ENCODE data around the gene PEAR1. TPM values are rescaled to one million over a fixed set of nuclear protein-coding genes. Genes with fewer than 3 reads are reported as not detected.

Gene PEAR1
- total RNA-seq, 4 donors from 2014 or later = 4.9 to 17.3 (median 7.0) TPM

DNA sequence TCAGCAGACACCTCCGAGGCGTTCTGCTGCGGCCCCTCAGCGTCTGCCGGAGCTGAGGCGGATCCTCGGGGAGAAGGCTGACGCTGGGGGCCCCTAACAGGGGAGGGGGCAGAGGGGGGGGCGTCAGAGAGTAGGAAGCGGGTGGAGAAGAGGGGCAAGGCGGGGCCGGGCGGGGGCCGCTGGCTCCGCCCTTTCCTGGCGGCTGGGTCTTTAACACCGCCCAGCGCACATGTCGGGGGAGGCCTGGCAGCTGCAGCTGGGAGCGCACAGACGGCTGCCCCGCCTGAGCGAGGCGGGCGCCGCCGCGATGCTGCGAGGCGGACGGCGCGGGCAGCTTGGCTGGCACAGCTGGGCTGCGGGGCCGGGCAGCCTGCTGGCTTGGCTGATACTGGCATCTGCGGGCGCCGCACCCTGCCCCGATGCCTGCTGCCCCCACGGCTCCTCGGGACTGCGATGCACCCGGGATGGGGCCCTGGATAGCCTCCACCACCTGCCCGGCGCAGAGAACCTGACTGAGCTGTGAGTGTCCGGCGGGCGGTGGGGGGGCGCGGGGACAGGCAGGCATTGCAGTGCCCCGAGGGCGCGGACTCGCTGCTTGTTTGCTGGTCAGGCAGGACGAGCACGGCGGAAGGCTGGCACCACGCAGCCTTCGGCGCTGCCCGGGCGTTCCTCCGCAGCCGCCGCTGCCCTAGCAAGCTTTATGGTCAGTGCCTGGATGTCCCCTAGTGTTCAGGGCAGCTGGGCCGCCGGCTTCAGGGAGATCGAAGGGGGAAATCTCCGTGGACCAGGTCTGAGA lies 32.7 kb upstream of the PEAR1 start, which contains the start of gene NTRK1:
Gene NTRK1 (plus strand): TSS at position 238 of the 796 bp plus-strand sequence. CDS start 70 bp downstream, at position 308.
- TF ChIP-seq POLR2A (IDR thresholded peaks at IDR 0.05) = no peak
- TF ChIP-seq, protein P1, sequence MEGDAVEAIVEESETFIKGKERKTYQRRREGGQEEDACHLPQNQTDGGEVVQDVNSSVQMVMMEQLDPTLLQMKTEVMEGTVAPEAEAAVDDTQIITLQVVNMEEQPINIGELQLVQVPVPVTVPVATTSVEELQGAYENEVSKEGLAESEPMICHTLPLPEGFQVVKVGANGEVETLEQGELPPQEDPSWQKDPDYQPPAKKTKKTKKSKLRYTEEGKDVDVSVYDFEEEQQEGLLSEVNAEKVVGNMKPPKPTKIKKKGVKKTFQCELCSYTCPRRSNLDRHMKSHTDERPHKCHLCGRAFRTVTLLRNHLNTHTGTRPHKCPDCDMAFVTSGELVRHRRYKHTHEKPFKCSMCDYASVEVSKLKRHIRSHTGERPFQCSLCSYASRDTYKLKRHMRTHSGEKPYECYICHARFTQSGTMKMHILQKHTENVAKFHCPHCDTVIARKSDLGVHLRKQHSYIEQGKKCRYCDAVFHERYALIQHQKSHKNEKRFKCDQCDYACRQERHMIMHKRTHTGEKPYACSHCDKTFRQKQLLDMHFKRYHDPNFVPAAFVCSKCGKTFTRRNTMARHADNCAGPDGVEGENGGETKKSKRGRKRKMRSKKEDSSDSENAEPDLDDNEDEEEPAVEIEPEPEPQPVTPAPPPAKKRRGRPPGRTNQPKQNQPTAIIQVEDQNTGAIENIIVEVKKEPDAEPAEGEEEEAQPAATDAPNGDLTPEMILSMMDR (IDR thresholded peaks at IDR 0.05) = no peak
- H3K36me3 ChIP-seq = no peaks in the 10 kb centered on the region
- no peak within 1 kb of the TSS for H3K27ac ChIP-seq
- peak within 1 kb of the TSS; percentile 14 to 43 (median 40) for H3K4me3 ChIP-seq
- DNase-seq = peak in 2 of 3 donors; percentile 22 to 66
- H3K9me3 ChIP-seq = no peaks in the 10 kb centered on the region
- H3K27me3 ChIP-seq = peaks cover 0 to 20% of the 10 kb centered on the region in 2 donors
- peaks cover 0 to 26% (median 17%) of the 10 kb centered on the region in 4 donors for H3K4me1 ChIP-seq

DNA sequence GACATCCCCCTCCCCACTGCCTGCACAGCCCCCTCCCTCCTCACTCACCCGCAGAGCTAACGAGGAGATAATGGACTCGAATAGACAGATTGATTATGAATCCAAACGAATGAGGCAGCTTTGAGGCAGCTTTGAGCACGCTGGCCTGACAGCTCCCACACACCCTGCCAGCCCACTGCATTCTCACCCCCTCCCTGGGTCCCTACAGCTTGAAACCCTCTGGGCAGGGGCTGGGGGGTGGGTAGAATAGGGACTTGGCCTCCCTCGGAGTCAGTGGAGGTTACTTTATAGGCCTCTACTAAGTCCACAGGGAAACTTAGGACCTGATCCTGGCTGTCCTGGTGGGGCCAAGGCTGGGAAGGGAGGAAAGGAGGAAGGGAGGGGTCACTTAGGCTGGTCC lies 30.9 kb upstream of the PEAR1 start:
- no peak for DNase-seq
- H3K27me3 ChIP-seq = peaks cover 0 to 20% of the 10 kb centered on the region in 2 donors
- no peaks in the 10 kb centered on the region for H3K36me3 ChIP-seq
- no peak overlapping the region for H3K4me3 ChIP-seq
- no peak for TF ChIP-seq POLR2A (IDR thresholded peaks at IDR 0.05)
- TF ChIP-seq, protein P1 (IDR thresholded peaks at IDR 0.05) = no peak
- H3K4me1 ChIP-seq = peaks cover 0 to 26% (median 17%) of the 10 kb centered on the region in 4 donors
- no peak overlapping the region for H3K27ac ChIP-seq
- no peaks in the 10 kb centered on the region for H3K9me3 ChIP-seq

DNA sequence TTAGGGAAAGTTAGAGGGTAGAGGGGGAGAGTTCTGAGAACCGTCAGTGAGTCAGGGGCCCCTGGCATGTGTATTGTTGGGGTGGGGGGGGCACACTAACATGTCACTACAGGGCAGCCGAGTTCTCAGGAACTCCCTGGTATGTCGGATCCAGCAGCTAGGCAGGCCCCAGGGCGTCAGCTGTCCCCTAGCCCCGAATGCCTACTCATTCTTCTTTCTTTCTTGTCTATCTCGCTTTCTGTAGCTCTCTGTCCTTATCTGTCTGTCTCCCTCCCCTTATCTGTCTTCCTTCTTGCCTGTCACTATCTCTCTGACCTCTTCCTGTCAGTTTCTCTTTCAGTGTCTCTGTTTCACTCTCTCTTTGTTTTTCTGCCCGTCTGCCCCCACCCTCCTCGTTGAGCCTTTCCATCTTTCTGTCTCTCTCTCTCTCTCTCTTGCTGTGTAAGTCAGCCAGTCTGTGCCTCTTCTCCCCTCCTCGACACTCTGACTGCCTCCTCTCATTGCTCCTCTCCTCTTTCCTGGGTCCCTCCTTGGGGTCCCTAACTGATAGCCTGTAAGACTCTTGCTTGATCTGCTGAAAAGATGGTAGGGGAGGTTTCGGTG lies 30.4 kb upstream of the PEAR1 start:
- H3K27me3 ChIP-seq = peaks cover 0 to 20% of the 10 kb centered on the region in 2 donors
- TF ChIP-seq, protein P1 (IDR thresholded peaks at IDR 0.05) = no peak
- no peak for TF ChIP-seq POLR2A (IDR thresholded peaks at IDR 0.05)
- no peak for DNase-seq
- peaks cover 0 to 26% (median 17%) of the 10 kb centered on the region in 4 donors for H3K4me1 ChIP-seq
- no peak overlapping the region for H3K27ac ChIP-seq
- H3K4me3 ChIP-seq = no peak overlapping the region
- no peaks in the 10 kb centered on the region for H3K36me3 ChIP-seq
- no peaks in the 10 kb centered on the region for H3K9me3 ChIP-seq

DNA sequence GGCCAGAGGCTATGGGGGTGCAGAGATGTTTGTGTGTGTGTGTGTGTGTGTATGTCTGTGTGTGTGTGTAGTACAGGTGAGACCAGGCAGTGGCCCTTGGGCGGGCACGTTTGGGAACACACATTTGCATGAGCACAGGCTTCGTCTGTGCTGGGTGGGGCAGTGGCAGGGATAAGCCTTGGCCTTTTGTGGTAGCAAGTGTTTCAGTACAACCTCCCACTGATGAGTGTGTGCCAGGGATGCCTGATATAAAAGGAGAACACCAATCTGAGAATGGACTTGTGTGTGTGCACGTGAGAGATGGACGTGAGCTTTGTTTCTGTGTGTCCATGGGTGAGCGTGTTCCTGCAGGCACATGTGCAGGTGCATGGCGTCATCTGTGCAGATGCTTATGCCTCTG lies 29.9 kb upstream of the PEAR1 start:
- H3K27ac ChIP-seq = no peak overlapping the region
- no peaks in the 10 kb centered on the region for H3K36me3 ChIP-seq
- TF ChIP-seq POLR2A (IDR thresholded peaks at IDR 0.05) = no peak
- TF ChIP-seq, protein P1 (IDR thresholded peaks at IDR 0.05) = no peak
- H3K4me3 ChIP-seq = no peak overlapping the region
- H3K4me1 ChIP-seq = peaks cover 0 to 26% (median 17%) of the 10 kb centered on the region in 4 donors
- no peaks in the 10 kb centered on the region for H3K9me3 ChIP-seq
- H3K27me3 ChIP-seq = peaks cover 0 to 20% of the 10 kb centered on the region in 2 donors
- no peak for DNase-seq

DNA sequence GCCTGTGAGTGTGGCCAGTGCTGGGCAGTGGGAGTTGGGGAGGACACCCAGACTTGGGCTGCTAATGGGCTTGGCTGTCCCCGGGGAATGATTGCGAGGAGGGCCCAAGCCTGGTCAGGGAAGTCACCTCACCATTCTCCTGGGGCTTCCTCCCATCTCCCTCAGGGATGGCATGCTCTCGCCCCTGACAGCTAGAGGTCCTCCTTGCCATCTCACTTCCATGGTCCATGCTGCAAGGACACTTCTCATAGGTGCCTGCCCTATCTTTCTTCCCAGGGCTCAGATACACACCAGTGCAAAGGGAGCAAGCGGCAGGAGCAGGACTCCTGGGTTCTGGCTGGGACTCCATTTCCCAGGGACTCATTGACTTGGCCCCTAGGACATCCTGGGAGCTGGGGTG lies 28.7 kb upstream of the PEAR1 start:
- Histone ChIP-seq H3K9me3 (no peaks in the 10 kb centered on the region), H3K4me3 (no peak overlapping the region), H3K27ac (no peak overlapping the region), H3K4me1 (peaks cover 0 to 15% (median 14%) of the 10 kb centered on the region in 4 donors), H3K36me3 (no peaks in the 10 kb centered on the region), H3K27me3 (peaks cover 0 to 16% of the 10 kb centered on the region in 2 donors)
- no peak for DNase-seq
- TF ChIP-seq, protein P1 (IDR thresholded peaks at IDR 0.05) = no peak
- TF ChIP-seq POLR2A (IDR thresholded peaks at IDR 0.05) = no peak

Data from Peyer's patch (tissue), 4 donors.